ENCODE data around the gene SVOP.
"Not testable (repeated sequence)": the region's sequence is repeated elsewhere in the genome, so short reads cannot be mapped to it uniquely, and the experiment has no call there.

The SVOP gene

DNA sequence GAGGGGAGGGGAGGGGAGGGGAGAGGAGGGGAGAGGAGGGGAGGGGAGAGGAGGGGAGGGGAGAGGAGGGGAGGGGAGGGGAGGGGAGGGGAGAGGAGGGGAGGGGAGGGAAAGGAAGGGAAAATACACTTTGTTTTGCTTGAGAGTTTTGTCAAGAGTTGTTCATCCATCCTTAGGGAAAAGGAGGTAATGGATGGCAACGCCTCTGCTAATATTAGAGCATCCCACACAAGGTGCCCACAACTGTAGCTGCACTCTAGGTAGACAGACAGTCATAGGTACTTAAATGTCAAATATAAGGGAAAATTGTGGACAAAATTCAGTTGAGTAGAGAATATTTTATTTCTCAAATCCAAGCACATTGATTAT, 161.0 kb downstream of the SVOP start:
- in situ Hi-C loops (cut with MboI; ENCODE audit: low sequenced_read_pairs) = no loop called here

DNA sequence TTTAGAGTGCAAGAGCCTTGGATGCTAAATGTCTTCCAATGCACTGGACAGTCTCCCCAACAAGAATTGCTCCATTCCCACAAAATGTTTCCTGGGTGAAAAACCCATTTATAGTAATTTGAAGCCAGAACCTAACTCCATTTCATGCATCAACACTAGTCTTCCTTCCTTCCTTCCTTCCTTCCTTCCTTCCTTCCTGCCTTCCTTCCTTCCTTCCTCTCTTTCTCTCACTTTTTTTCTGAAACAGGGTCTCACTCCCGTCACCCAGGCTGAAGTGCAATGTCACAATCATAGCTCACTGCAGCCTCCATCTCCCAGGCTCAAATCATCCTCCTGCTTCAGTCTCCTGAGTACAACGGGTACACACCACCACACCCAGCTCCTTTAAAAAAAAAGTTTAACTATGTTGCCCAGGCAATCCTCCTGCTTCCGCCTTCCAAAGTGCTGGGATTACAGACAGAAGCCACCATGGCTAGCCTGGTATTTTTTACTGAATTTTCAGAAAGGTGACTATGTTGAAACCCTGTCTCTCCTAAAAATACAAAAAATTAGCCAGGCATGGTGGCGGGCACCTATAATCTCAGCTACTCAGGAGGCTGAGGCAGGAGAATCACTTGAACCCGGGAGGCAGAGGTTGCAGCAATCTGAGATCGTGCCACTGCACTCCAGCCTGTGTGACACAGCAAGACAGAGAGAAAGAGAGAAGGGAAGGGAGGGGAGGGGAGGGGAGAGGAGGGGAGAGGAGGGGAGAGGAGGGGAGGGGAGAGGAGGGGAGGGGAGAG, 161.5 kb downstream of the SVOP start:
- in situ Hi-C loops (cut with MboI; ENCODE audit: low sequenced_read_pairs) = not testable (repeated sequence)

DNA sequence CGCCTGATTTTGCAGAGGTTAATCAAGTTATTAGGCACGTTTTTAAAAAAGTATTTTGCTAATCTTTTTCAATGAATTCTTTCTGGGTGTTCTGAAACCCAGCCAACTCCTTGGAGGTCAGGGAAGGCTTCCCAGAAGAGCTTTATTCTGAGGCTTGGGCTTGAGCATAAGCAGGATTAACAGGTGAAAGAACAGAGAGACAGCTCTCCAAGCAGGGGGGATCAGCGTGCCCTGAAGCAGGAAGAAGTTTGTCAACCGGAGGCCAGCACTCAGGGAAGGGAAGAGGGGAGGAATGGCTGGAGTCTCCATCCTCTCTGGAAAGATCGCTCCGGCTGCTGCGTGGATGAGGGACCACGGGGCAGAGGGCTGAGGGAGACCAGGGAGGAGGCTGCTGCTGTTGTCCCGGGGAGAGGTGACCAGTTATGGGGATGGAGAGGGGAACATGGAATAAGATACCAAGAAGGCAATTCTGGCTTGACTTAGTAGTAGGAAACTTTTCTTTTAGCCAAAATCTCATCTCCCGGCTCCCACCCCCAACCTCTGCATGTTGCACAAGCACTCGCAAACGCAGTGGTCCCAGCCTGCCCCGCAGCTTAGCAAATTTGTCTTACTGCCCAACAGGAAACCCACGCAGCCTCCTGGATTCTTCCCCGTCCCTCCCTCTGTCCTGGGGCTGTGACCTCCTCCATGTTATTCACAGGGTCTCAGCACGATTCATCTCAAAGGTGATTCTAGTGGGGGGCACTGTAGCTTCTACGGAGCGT, 162.4 kb downstream of the SVOP start:
- in situ Hi-C loops (cut with MboI; ENCODE audit: low sequenced_read_pairs) = no loop called here

All from HL-60/S4 treated with phorbol 12-myristate 13-acetate at 8.2 ng/mL for 4 days and 3 days (cell line).